Gastrocnemius medialis (tissue), 4 donors: Measurements from ENCODE around the gene DMD.

Source experiments
- POLR2A ChIP-seq, 2 donors: fragments of 450-650 bp; IDR thresholded peaks; one replicate each; pipeline ENCODE4 v1.6.1; 2017; ENCODE audit warnings: antibody characterized with exemption in 2 of 2, mild to moderate bottlenecking in 2 of 2, moderate library complexity in 2 of 2
- TF ChIP-seq, protein P1 (sequence below), 5 experiments: fragments of 450-650 bp in 3 of 5; fragments of 200-600 bp in 2 of 5; sonication (generic) in 2 of 5; IDR thresholded peaks in 4 of 5; conservative IDR thresholded peaks in 1 of 5; 1 replicate in 4 of 5; 2 replicates in 1 of 5; pipeline ENCODE4 v1.5.1; 2016 to 2019; ENCODE audit warnings: antibody characterized with exemption in 5 of 5, mild to moderate bottlenecking in 3 of 5, moderate library complexity in 3 of 5

DNA sequence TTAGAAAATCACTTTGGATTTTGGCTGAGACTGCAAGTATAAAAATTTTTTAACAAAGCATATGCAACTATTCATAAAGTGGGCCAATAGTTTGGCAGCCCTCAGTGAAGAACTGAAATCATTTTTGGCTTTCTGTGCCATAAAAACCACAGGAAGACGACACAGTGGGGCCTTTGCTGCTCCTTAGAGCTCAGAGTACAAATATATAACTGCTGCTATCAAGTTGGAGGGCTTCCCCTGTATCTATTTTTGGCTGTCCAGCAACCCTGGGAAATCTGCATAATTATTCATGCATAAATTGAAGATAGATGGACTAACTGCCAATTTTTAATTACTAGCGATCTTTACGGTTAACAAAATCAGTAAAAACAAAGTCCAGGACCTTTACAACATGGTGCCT lies 2088.0 kb downstream of the DMD start:
- TF ChIP-seq, protein P1, sequence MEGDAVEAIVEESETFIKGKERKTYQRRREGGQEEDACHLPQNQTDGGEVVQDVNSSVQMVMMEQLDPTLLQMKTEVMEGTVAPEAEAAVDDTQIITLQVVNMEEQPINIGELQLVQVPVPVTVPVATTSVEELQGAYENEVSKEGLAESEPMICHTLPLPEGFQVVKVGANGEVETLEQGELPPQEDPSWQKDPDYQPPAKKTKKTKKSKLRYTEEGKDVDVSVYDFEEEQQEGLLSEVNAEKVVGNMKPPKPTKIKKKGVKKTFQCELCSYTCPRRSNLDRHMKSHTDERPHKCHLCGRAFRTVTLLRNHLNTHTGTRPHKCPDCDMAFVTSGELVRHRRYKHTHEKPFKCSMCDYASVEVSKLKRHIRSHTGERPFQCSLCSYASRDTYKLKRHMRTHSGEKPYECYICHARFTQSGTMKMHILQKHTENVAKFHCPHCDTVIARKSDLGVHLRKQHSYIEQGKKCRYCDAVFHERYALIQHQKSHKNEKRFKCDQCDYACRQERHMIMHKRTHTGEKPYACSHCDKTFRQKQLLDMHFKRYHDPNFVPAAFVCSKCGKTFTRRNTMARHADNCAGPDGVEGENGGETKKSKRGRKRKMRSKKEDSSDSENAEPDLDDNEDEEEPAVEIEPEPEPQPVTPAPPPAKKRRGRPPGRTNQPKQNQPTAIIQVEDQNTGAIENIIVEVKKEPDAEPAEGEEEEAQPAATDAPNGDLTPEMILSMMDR (IDR thresholded peaks at IDR 0.05 in 4 of 5, conservative IDR thresholded peaks at IDR 0.05 in 1 of 5): no peak
- no peak for TF ChIP-seq POLR2A (IDR thresholded peaks at IDR 0.05)
